GM08714 (cell line): ENCODE measurements around the gene CYTH4.

Source experiments
- H3K4me3 ChIP-seq: fragments of 200-500 bp; sonication (Bioruptor generic); 2 replicates; pipeline ENCODE4 v1.5.1; 2014; ENCODE audit warnings: mild to moderate bottlenecking, low read length, inconsistent platforms
- ZNF274 ChIP-seq: IDR thresholded peaks from 2 replicates; pipeline ENCODE4 v1.6.1; 2012; ENCODE audit warnings: mild to moderate bottlenecking, low read depth, low read length

The CYTH4 gene

DNA sequence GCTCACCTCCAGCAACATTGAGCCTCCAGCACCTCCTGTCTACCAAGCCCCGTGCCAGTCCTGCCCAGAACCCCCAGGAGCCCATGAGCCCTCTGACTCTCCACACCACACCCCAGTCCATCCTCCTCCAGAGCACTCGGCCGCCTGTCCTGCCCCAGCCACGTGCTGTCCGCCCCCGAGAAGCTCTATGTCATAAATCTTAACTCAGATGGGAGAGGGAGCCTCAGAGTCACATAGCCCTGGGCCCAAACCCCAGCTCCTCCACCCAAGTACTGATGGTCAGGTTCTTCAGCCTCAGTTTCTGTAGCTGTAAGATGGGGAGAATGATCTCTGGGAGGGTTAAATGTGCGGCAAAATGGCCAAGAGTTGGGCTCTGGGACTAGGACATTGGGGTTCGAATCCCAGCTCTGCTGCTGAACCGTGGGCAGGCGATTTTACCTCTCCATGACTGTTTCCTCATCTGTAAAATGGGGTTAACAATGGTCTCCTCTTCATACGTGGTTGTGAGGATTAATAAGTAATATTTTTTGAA, 27.8 kb downstream of the CYTH4 start:
- H3K4me3 ChIP-seq: no peak overlapping the region; the same call in 1 of the 2 replicates

DNA sequence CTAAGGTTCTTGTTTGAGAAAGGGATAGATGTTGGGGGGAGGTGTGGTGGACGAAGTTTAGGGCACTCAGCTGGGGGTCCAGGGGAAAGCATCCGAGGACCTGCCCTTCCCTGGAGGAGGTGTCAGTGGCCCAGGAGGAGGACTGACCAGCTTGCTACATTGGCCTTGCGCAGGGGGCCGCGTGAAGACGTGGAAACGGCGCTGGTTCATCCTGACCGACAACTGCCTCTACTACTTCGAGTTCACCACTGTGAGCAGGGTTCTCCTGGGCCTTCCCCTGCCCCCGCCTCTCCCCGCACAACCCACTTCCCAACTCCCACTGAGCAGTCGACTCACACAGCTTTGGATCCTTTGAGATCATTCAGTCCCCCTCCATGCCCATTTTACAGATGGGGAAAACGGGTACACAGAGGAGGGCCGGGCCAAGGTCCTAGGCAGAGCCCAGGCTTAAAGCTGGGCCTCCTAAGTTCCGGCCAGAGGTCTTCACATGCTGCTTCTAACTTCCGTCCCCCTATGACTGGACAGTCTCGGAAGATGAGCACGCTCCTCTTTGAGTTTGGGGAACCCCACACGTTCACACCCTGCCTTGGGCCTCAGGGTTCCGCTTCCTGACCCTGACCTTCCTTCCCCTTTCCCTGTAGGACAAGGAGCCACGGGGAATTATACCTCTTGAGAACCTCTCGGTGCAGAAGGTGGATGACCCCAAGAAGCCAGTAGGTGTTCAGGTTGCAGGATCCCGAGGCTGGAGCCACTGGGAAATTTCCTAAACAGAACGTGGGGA, 28.7 kb downstream of the CYTH4 start:
- no peak for TF ChIP-seq ZNF274

More for the DNA sequence above, 27.8 kb downstream of the CYTH4 start:
- TF ChIP-seq ZNF274: no peak

DNA sequence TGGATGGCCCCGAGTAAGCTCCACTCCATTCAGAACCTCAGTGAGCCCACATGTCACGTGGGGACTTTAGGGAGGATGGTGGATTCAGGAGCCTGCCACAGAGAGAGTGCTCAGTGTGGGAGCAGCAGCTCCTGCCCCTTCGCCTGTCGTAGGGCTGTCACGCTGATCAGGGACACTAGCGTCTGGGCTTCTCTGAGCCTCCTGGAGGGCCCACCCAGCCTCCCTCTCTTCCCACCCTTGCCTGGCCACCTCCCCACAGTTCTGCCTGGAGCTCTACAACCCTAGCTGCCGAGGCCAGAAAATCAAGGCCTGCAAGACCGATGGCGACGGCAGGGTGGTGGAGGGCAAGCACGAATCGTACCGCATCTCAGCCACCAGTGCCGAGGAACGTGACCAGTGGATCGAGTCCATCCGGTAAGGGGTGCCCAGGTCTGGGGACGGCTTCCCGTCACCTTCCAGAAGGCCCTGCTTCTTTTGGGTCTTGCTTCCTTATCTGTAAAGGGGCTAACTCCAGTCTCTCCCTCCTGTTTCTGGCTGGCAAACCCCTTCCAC, 29.5 kb downstream of the CYTH4 start:
- no peak for TF ChIP-seq ZNF274
- no peak overlapping the region for H3K4me3 ChIP-seq

More for the DNA sequence above, 28.7 kb downstream of the CYTH4 start:
- H3K4me3 ChIP-seq: no peak overlapping the region

DNA sequence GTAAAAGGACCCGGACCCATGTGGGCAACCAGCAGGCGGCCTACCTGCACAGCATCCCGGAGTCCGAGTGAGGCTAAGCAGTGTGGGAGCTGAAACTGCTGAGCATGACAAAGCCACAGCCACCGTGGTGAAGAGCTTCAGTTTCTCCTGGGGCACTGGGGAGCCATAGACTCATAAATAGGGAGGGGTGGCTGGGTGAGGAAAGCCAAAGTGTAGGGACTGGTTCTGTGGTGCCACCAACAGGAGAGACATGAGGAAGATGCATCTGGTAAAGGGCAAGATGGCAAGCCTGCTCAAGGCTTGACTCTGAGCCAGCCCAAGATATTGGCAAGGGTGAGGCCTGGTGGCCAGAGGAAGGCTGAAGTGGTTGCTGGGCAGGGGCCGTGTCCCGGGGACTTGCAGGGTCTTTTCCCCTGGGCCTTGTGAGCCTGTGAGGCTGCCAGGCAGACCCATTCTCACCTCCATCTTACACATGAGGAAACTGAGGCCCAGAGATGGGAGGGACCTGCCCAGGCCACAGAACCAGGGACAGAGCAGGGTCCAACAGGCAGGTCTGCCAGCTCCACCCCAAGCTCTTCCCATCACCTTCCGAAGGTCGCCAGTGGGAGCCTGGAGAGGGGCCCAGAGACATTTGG, 30.4 kb downstream of the CYTH4 start:
- no peak for TF ChIP-seq ZNF274
- no peak overlapping the region for H3K4me3 ChIP-seq

DNA sequence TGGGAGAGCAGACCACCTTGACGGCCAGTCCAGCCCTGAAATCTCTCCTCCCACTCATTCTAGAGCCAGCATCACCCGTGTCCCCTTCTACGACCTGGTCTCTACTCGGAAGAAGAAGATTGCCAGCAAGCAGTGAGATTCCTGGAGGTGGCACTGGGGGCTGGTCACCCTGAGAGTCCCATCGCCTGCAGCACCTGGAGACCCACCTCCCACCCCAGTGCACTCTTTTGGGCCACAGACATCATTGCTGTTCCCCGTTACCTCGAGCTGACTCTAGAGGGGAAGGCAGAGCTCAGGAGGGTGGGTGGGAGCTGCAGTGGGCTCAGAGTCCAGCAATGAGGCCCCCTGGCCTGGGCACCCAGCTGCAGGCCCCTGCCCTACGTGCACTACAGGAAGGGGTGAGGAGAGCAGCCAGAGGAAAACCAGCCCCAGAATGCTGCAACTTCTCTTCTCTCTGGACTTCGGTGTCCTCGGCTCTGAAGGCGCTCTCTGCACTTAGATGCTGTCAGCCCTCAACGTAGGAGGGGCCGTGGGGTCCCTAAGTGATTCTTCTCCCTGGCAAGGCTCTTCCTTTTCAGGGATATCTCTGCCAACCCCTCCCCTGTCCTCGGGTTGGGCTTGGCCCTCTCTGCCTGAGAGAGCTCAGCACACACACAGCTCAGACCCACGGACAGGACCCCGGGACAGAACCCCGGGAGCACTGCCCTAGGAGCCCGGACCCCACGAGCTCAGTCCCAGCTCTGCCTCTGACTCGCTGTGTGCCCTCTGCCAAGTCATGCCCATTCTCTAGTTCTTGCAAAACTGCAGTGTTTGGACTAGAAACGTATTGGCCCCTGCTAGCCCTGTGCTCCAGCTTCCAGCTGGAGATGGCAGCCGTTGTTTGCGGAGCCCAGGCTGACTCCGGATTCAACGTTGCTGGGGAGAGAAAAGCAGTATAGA, 31.3 kb downstream of the CYTH4 start:
- no peak overlapping the region for H3K4me3 ChIP-seq
- TF ChIP-seq ZNF274: no peak

DNA sequence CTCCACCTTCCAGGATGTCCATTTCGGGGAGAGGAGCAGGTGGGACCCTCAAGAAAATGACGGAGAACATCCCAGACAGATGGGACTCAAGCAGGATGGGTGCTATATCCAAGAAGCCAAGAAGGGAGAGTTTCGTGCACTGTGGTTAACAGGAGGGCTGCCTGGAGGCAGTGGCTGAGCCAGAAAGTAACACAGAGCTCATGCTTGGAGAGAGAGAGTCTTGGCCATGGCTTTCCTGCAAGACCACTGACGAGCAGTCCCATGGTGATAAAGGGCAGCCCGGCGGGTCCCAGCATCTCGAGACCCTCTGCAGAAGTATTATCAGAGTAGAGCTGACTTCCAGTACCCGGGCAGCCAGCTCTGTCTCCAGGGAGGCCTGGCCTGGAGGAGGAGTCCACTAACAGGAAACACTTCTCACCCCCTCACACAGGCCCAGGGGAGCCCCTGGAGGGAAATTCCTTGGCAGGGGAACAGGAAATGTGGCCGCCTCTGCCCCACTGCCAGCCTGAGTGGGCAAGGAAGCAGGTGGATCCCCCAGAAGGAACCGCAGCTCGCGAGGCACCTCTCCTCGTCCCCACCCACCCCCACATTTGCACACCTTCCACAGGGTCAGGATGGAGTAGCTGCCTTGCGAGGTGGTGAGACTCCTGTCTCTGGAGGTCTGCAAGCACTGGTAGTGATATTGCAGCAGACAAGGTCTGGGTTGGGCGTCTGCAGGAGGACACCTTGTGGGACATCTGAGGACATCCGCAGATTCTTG, 32.2 kb downstream of the CYTH4 start:
- H3K4me3 ChIP-seq: no peak overlapping the region
- no peak for TF ChIP-seq ZNF274

DNA sequence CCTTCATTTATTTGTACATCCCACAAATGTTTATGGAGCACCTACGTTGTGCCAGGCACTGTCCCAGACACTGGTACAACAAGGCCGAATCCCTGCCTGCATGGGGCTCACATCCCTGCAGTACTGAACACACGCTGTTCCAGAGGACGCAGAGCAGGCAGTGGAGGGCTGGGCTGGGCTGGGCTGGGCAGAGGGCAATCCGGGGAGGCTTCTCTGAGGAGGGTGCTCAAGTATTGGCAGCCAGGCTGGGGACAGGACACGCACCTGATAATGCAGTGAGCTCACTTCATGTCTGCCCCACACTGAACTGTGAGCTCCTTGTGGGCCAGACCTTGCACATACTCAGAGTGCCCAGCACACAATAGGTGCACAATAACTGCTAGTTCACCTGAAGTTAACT, 34.1 kb downstream of the CYTH4 start:
- no peak for TF ChIP-seq ZNF274
- H3K4me3 ChIP-seq: no peak overlapping the region

DNA sequence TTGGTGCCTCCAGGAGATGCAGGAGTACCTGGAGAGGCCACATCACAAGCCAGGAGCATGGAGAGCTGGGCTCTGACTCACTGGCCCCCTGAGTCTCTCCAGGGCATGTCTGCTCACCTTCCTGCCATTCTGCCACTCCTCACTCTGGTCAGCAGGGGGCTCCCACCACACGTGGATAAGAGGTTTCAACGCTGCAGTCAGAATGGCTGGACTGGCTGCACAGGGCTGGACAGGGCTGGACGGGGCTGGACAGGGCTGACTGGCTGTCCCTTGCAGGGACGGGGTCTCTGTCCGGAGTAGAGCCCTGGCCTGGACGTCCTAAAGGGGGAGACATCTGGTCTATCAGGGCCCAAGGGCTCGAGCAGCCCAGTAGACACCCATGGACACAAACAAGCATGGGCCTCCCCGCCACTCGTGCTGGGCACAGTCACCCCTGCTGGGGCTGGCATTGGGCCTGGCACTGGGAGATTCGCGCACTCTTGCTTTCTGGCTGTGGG, 34.6 kb downstream of the CYTH4 start:
- H3K4me3 ChIP-seq: no peak overlapping the region
- TF ChIP-seq ZNF274: no peak

DNA sequence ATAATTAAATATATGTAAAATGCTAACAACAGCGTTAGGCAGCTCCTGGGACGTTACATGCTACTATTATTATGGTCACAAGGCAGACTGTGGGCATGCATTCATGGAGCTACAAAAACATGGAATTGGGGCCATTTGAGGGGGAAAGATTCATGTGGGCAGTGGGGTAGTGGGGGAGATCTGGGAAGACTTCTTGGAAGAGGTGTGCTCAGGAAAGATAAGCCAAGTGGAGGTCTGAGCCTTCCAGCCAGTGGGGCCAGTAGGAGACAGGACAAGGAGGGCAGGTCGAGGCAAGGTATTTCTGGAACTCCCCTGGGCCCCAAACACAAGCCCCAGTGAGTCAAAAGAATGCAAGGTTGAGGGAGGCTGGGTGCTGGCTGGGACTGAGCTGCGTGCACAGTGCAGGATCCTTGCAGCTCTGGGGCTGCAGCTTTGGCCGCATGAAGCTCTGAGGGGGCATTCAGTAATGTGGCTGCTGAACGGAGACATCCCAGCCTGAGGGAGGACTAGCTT, 35.4 kb downstream of the CYTH4 start:
- no peak for TF ChIP-seq ZNF274
- no peak overlapping the region for H3K4me3 ChIP-seq

DNA sequence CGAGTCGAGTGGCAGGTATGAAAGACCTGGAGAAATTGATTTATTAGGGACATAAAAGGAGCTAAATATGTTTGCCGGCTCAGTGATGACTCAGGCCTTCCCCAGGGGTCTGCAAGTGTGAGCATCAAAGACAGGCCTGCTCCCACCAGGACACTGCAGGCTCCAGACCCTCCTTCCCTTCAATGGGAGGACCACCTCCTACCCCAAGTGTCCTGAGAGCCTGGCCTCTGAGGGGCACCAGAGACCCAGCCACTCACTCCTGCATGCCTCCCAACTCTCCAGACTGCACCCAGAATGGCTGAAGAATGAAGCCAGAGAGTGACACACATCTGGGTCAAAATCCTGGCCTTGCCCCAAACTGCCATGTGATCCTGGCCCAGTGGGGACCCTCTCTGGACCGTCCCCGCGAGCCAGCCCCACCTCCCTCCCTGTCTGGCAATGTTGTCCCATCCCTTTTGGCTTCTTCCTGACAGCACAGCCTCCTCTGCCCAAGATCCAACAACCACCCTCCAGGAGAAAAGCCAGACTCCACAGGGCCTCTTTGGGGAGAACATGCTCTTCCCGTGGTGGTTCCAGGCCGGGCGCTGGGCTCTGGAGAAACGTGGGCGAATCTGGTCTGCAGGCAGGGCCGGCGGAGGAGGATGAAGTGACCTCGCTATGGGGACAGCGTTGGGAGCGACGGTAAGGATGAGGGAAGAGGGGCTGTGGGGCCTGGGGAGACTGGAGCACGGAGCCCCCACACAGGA, 36.2 kb downstream of the CYTH4 start:
- no peak overlapping the region for H3K4me3 ChIP-seq
- no peak for TF ChIP-seq ZNF274

DNA sequence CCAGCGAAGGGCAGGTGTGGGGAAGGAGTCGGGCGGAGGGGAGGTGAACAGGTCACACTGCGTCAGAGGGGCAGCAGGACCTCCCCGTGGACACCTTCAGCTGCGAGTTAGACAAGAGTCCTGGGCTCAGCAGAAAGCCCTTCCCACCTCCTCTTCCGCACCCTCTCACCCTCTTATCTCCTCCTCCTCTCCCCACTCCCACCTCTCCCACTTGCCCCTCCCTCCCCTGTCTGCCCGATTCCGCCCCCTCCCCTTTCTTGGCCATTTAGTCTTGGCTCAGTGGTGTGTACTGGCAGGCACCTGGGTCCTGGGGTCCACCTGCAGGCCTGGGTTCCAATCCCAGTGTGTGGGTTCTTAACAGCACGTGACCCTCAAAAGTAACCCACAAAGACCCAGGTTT, 37.2 kb downstream of the CYTH4 start:
- no peak for TF ChIP-seq ZNF274

DNA sequence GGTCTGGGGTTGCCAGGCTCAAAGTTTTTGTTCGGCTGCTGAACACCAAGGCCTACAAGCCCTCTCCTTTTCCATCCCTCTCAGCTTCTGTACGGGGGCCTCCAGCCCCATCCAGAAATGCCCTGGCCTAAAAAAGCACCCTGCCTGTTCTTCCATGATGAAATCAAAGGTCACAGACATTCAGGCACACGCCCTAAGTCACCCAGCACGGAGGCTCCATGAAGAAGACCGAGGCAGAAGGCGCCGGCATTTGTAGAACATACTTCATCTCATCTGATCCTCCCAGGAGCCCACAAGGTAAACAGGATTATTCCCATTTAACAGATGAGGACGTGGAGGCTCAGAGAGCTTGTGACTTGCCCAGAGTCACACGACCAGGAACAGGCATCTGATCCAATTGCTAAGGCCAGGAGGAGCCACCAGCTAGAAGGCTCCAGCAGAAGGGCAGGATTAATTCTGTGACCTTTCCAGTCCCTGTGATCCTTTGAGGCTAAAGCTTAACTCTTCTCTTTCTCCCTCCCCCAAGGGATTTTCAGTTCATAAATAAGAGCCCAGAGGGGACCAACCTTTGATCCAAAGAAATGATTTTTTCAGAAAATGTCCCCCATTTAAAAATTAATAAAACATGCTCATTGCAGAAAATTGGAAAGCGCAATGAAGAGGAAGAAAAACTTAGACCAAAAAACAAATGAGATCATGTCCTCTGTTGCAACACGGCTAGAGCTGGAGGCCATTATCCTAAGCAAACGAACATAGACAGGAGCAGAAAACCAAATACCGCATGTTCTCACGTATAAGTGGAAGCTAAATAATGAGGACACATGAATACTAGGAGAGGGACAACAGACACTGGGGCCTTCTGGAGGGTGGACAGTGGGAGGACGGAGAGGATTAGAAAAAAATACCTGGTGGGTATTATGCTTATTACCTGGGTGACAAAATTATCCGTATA, 38.7 kb downstream of the CYTH4 start:
- TF ChIP-seq ZNF274: no peak
- no peak overlapping the region for H3K4me3 ChIP-seq

More for the DNA sequence above, 37.2 kb downstream of the CYTH4 start:
- no peak overlapping the region for H3K4me3 ChIP-seq
